HCT116 (cell line): Measurements from ENCODE around the gene DPPA4. TPM values are rescaled to one million over a fixed set of nuclear protein-coding genes. Genes with fewer than 3 reads are reported as not detected.

Experiments used
- total RNA-seq: library from RNA; stranded (reverse); gene quantifications from one replicate; pipeline ENCODE4 v1.2.1, GENCODE V29; 2021; ENCODE audit not compliant: unreplicated experiment

The DPPA4 gene
- total RNA-seq, 1 experiment from 2014 or later = 0.27 TPM

Other genes starting within 250 kb of the DPPA4 start
- gene MORC1, start 219.4 kb downstream of the DPPA4 start, total RNA-seq = not detected
- not detected for gene C3orf85, start 200.8 kb downstream of the DPPA4 start, total RNA-seq
- gene DPPA2, start 21.0 kb downstream of the DPPA4 start, total RNA-seq = not detected